HepG2 (cell line): ENCODE results near the gene SMARCB1. TPM values are rescaled to one million over a fixed set of nuclear protein-coding genes. Genes with fewer than 3 reads are reported as not detected.

ENCODE experiments used
- ATAC-seq: fragments of 200-7000 bp; cut with Tn5 transposase; 3 replicates; pipeline ENCODE4 v1.9.1; 2020; ENCODE audit warnings: mild to moderate bottlenecking, moderate library complexity
- BruUV-seq: library from RNA; stranded (reverse); fragments of 400-500 nt; replicated peaks from 2 replicates; lab custom pipeline; 2021; lab: Mats Ljungman, UMichigan
- CTCF ChIA-PET: fragments of 300-600 bp; formaldehyde crosslinking; extraction: SDS; loops from one replicate; lab custom pipeline; 2021; ENCODE audit warnings: low total read pairs, inconsistent platforms, low intra/inter-chr PET ratio; lab: Yijun Ruan, JAX
- POLR2A ChIA-PET: fragments of 350-600 bp; sonication (Branson Sonifier 250); formaldehyde crosslinking; loops from one replicate; lab custom pipeline; 2020; ENCODE audit warnings: antibody characterized with exemption, inconsistent platforms; lab: Yijun Ruan, JAX
- DNase-seq: peaks from one replicate; pipeline ENCODE4 v3.0.0-alpha.2; 2015; ENCODE audit warnings: low spot score
- FAIRE-seq: peaks from 3 replicates; lab custom pipeline; 2011; peaks lifted over from hg19 to GRCh38; lab: Jason Lieb, UNC
- H2AFZ ChIP-seq: one replicate; pipeline ENCODE4 v1.6.1; 2011; ENCODE audit warnings: low read length, inconsistent platforms
- H3K27ac ChIP-seq: fragments of 300-600 bp; 3 replicates; pipeline ENCODE4 v1.8.0; 2011; ENCODE audit warnings: mixed run types, mild to moderate bottlenecking, mixed read lengths, low read length, inconsistent platforms; ENCODE audit not compliant: insufficient read depth; ENCODE audit errors: extremely low read length
- H3K27me3 ChIP-seq, 2 experiments: fragments of 200-600 bp in 1 of 2; 2 replicates in 1 of 2; 3 replicates in 1 of 2; pipeline versions ENCODE4 v1.6.0 to v1.8.0; 2011; ENCODE audit warnings: low read length in 2 of 2, mild to moderate bottlenecking in 2 of 2, moderate library complexity in 2 of 2, inconsistent platforms in 1 of 2; ENCODE audit not compliant: insufficient read depth in 2 of 2, control insufficient read depth in 1 of 2
- H3K36me3 ChIP-seq, 2 experiments: fragments of 200-600 bp in 1 of 2; replicated peaks in 1 of 2; 2 replicates in 1 of 2; 3 replicates in 1 of 2; pipeline versions ENCODE4 v1.5.1 to v1.8.0; 2011; ENCODE audit warnings: low read length in 2 of 2, inconsistent platforms in 1 of 2; ENCODE audit not compliant: insufficient read depth in 2 of 2, control insufficient read depth in 1 of 2
- H3K4me1 ChIP-seq: 2 replicates; pipeline ENCODE4 v1.5.1; 2012; ENCODE audit warnings: low read length, inconsistent platforms; ENCODE audit not compliant: insufficient read depth
- H3K4me2 ChIP-seq: 2 replicates; pipeline ENCODE4 v1.6.0; 2011; ENCODE audit warnings: low read depth, low read length, inconsistent platforms
- H3K4me3 ChIP-seq, 3 experiments: fragments of 200-600 bp in 1 of 3; sonication (generic), shearing (Covaris generic) in 1 of 3; replicated peaks in 1 of 3; 2 replicates each; pipeline ENCODE4 v1.5.1; 2011 to 2016; ENCODE audit warnings: low read length in 3 of 3, inconsistent platforms in 2 of 3, low read depth in 2 of 3, mild to moderate bottlenecking in 2 of 3, control low read depth in 1 of 3, mixed read lengths in 1 of 3; ENCODE audit not compliant: insufficient read depth in 1 of 3
- H3K79me2 ChIP-seq: one replicate; pipeline ENCODE4 v1.6.1; 2011; ENCODE audit warnings: low read length, inconsistent platforms; ENCODE audit not compliant: insufficient read depth
- H3K9ac ChIP-seq: 2 replicates; pipeline ENCODE4 v1.6.0; 2011; ENCODE audit warnings: mild to moderate bottlenecking, low read depth, low read length, inconsistent platforms; ENCODE audit not compliant: insufficient read depth
- H3K9me3 ChIP-seq: 2 replicates; pipeline ENCODE4 v1.5.1; 2012; ENCODE audit warnings: mild to moderate bottlenecking, low read length
- H4K20me1 ChIP-seq: 2 replicates; pipeline ENCODE4 v1.6.0; 2011; ENCODE audit warnings: inconsistent platforms, mild to moderate bottlenecking, low read length, moderate library complexity; ENCODE audit not compliant: insufficient read depth
- CENPX ChIP-seq: sonication (generic); formaldehyde crosslinking; IDR thresholded peaks from 2 replicates; pipeline ENCODE4 v1.9.0; 2021; ENCODE audit warnings: mild to moderate bottlenecking, missing genetic modification reagents, moderate library complexity
- MED13 ChIP-seq: sonication (generic); formaldehyde crosslinking; IDR thresholded peaks from 2 replicates; pipeline ENCODE4 v1.5.0; 2020; ENCODE audit warnings: missing genetic modification reagents
- MLX ChIP-seq: IDR thresholded peaks from 2 replicates; pipeline ENCODE4 v1.6.1; 2016
- PAX8 ChIP-seq: sonication (generic); formaldehyde crosslinking; IDR thresholded peaks from 2 replicates; pipeline ENCODE4 v1.8.0; 2022; ENCODE audit warnings: mild to moderate bottlenecking, missing genetic modification reagents, borderline replicate concordance
- PTBP1 ChIP-seq: fragments of 200-400 bp; formaldehyde crosslinking; IDR thresholded peaks from 2 replicates; pipeline ENCODE4 v1.6.1; 2018; ENCODE audit warnings: low read length, low read depth; ENCODE audit not compliant: poor library complexity, severe bottlenecking
- RARA ChIP-seq: IDR thresholded peaks from 2 replicates; pipeline ENCODE4 v1.6.1; 2016; ENCODE audit warnings: missing genetic modification reagents, missing compliant biosample characterization
- SP5 ChIP-seq: IDR thresholded peaks from 2 replicates; pipeline ENCODE4 v1.6.1; 2016; ENCODE audit warnings: low read depth, borderline replicate concordance
- ZBTB20 ChIP-seq: sonication (generic); formaldehyde crosslinking; IDR thresholded peaks from 2 replicates; pipeline ENCODE4 v1.8.1; 2023; ENCODE audit warnings: missing genetic modification reagents, low read depth, mild to moderate bottlenecking, borderline replicate concordance
- WGBS: methylation state at CpG from one replicate; pipeline ENCODE4 v1.1.6; 2017; ENCODE audit warnings: low lambda C conversion rate; 5-methylcytosine and 5-hydroxymethylcytosine counted together
- in situ Hi-C: cut with HindIII; loops from 2 replicates; pipeline ENCODE4 v1.10.0; 2017; ENCODE audit warnings: low pct_unique_long_range_greater_than_20kb; ENCODE audit not compliant: extremely low pct_ligation_motif_present
- intact Hi-C: fragments of 100-400 bp; cut with micrococcal nuclease; formaldehyde crosslinking; loops from one replicate; pipeline ENCODE4 v1.10.0; 2022; ENCODE audit not compliant: unreplicated experiment
- polyA plus RNA-seq, 8 experiments: library from polyadenylated mRNA; depleted of rRNA in 3 of 8; stranded (reverse) in 7 of 8; unstranded in 1 of 8; fragments of >200 nt; fragmentation: Illumina TruSeq in 4 of 8; extraction: Trizol in 4 of 8; gene quantifications; 2 replicates each; pipeline versions ENCODE4 v1.2.1 to v1.2.3, GENCODE V29; 2011 to 2016; ENCODE audit warnings: low read depth in 4 of 8, missing spikeins in 1 of 8, mixed read lengths in 1 of 8; ENCODE audit not compliant: insufficient read depth in 1 of 8
- total RNA-seq, 5 experiments: library from RNA; depleted of rRNA; stranded (reverse); fragments of >200 nt; fragmentation: Illumina TruSeq; extraction: Trizol; gene quantifications; 2 replicates each; pipeline ENCODE4 v1.2.3, GENCODE V29; 2016; ENCODE audit warnings: low read depth in 1 of 5
- TF ChIP-seq, protein P1 (sequence below): sonication (generic); formaldehyde crosslinking; IDR thresholded peaks from 2 replicates; pipeline ENCODE4 v1.5.1; 2020; ENCODE audit warnings: missing genetic modification reagents, mild to moderate bottlenecking, borderline replicate concordance
- TF ChIP-seq, protein P2 (sequence below): sonication (generic); formaldehyde crosslinking; IDR thresholded peaks from 2 replicates; pipeline ENCODE4 v1.4.0; 2020; ENCODE audit warnings: low read depth, missing genetic modification reagents
- TF ChIP-seq, protein P3 (sequence below): sonication (generic); formaldehyde crosslinking; IDR thresholded peaks from 2 replicates; pipeline ENCODE4 v1.8.0; 2022; ENCODE audit warnings: missing genetic modification reagents, mild to moderate bottlenecking, moderate library complexity, borderline replicate concordance
- TF ChIP-seq, protein P4 (sequence below): IDR thresholded peaks from 2 replicates; pipeline ENCODE4 v1.6.1; 2016; ENCODE audit warnings: low read depth, borderline replicate concordance
- TF ChIP-seq, protein P5 (sequence below): sonication (generic); formaldehyde crosslinking; IDR thresholded peaks from 2 replicates; pipeline ENCODE4 v1.4.0; 2020; ENCODE audit warnings: missing genetic modification reagents, borderline replicate concordance

The SMARCB1 gene
- total and polyA plus RNA-seq, 2 of the 13 experiments (the other 11 are each of a cell fraction or from before 2014, with no cell fraction given) = 74.0 to 166 TPM

DNA sequence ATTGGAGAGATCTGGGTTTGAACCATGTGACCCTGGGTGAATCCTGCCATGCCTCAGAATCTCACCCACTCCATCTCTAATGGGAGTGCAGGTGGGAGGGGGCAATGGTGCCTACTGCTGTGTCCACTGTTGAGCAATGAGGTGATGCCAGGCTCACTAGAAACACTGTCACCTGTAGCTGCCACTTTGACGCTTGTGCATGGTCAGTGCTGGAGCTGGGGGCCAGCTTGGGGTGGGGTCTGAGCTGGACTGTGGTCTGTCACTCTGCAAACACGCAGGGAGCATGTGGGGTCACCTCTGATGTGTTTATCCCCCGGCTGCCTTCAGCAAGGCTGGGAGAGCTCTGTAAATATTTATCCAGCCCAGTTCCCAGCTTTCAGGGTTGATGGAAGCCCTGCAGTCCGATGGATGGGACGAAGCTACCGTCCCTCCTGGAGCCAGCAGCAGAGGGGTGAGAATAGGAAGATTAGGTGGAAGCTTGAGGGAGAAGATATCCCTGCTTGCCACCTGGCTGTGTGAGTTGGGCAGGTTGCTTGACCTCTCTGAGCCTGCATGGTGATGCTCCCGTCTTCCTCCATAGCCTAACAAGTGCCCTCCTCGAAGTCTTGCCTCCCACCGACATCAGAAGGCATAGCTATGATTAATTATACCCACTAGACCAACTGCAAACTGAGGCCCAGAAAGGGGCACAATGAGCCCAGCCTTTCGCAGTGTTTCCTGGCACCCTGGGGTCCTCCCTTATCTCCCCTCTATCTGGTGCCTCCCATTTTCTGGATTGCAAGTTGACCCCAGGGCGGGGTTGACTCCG, 12.4 kb upstream of the SMARCB1 start:
- H3K4me1 ChIP-seq = peaks cover 81% of the 10 kb centered on the region
- ChIA-PET POLR2A (interaction anchor here (0.5 to 6.6 kb wide), 17 partner anchors 8 to 236 kb away, joined by 3 to 201 read pairs (median 7); partner anchors contain the start of genes CABIN1, MIF, SLC2A11 and SMARCB1), CTCF (no interaction called here)
- H3K9me3 ChIP-seq = no peaks in the 10 kb centered on the region
- H3K27ac ChIP-seq = peak overlapping the region; percentile 75
- BruUV-seq = no TSS peak
- H3K36me3 ChIP-seq = no peaks in the 10 kb centered on the region
- 0% methylated on average over 9 of the region's 12 CpGs for WGBS
- H4K20me1 ChIP-seq = no peaks in the 10 kb centered on the region
- peak overlapping the region; percentile 85 for H3K9ac ChIP-seq
- ATAC-seq (peak; percentile 74), DNase-seq (peak; percentile 85), FAIRE-seq (peak; percentile 93)
- peak overlapping the region; percentile 71 to 90 (median 75); a peak in 5 of 6 replicates for H3K4me3 ChIP-seq
- peaks cover 2% of the 10 kb centered on the region for H3K79me2 ChIP-seq
- intact Hi-C loops = loop anchor here (1.0 kb wide), 1 partner anchor 10 kb away; no protein-coding TSS in a partner anchor
- H3K4me2 ChIP-seq = peak overlapping the region; percentile 90
- H2AFZ ChIP-seq = no peak overlapping the region
- in situ Hi-C loops = no loop called here
- no peaks in the 10 kb centered on the region; a peak in 1 of 5 replicates for H3K27me3 ChIP-seq
- TF ChIP-seq CENPX (no peak), SP5 (CRISPR knock-in tag) (peak; percentile 85), PTBP1 (no peak), RARA (CRISPR knock-in tag) (peak; percentile 94), PAX8 (no peak), MLX (CRISPR knock-in tag) (peak; percentile 98), MED13 (CRISPR knock-in tag) (peak; percentile 40; the same call in 1 of the 2 replicates), ZBTB20 (CRISPR knock-in tag) (no peak)
- TF ChIP-seq, protein P1, sequence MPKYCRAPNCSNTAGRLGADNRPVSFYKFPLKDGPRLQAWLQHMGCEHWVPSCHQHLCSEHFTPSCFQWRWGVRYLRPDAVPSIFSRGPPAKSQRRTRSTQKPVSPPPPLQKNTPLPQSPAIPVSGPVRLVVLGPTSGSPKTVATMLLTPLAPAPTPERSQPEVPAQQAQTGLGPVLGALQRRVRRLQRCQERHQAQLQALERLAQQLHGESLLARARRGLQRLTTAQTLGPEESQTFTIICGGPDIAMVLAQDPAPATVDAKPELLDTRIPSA (CRISPR knock-in tag) = peak; percentile 74; the same call in 1 of the 2 replicates
- TF ChIP-seq, protein P2, sequence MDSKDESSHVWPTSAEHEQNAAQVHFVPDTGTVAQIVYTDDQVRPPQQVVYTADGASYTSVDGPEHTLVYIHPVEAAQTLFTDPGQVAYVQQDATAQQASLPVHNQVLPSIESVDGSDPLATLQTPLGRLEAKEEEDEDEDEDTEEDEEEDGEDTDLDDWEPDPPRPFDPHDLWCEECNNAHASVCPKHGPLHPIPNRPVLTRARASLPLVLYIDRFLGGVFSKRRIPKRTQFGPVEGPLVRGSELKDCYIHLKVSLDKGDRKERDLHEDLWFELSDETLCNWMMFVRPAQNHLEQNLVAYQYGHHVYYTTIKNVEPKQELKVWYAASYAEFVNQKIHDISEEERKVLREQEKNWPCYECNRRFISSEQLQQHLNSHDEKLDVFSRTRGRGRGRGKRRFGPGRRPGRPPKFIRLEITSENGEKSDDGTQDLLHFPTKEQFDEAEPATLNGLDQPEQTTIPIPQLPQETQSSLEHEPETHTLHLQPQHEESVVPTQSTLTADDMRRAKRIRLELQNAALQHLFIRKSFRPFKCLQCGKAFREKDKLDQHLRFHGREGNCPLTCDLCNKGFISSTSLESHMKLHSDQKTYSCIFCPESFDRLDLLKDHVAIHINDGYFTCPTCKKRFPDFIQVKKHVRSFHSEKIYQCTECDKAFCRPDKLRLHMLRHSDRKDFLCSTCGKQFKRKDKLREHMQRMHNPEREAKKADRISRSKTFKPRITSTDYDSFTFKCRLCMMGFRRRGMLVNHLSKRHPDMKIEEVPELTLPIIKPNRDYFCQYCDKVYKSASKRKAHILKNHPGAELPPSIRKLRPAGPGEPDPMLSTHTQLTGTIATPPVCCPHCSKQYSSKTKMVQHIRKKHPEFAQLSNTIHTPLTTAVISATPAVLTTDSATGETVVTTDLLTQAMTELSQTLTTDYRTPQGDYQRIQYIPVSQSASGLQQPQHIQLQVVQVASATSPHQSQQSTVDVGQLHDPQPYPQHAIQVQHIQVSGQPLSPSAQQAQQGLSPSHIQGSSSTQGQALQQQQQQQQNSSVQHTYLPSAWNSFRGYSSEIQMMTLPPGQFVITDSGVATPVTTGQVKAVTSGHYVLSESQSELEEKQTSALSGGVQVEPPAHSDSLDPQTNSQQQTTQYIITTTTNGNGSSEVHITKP (CRISPR knock-in tag) = peak; percentile 15
- TF ChIP-seq, protein P3, sequence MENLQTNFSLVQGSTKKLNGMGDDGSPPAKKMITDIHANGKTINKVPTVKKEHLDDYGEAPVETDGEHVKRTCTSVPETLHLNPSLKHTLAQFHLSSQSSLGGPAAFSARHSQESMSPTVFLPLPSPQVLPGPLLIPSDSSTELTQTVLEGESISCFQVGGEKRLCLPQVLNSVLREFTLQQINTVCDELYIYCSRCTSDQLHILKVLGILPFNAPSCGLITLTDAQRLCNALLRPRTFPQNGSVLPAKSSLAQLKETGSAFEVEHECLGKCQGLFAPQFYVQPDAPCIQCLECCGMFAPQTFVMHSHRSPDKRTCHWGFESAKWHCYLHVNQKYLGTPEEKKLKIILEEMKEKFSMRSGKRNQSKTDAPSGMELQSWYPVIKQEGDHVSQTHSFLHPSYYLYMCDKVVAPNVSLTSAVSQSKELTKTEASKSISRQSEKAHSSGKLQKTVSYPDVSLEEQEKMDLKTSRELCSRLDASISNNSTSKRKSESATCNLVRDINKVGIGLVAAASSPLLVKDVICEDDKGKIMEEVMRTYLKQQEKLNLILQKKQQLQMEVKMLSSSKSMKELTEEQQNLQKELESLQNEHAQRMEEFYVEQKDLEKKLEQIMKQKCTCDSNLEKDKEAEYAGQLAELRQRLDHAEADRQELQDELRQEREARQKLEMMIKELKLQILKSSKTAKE (CRISPR knock-in tag) = peak; percentile 92
- TF ChIP-seq, protein P4, sequence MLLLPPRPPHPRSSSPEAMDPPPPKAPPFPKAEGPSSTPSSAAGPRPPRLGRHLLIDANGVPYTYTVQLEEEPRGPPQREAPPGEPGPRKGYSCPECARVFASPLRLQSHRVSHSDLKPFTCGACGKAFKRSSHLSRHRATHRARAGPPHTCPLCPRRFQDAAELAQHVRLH (CRISPR knock-in tag) = peak; percentile 60; the same call in 1 of the 2 replicates
- TF ChIP-seq, protein P5, sequence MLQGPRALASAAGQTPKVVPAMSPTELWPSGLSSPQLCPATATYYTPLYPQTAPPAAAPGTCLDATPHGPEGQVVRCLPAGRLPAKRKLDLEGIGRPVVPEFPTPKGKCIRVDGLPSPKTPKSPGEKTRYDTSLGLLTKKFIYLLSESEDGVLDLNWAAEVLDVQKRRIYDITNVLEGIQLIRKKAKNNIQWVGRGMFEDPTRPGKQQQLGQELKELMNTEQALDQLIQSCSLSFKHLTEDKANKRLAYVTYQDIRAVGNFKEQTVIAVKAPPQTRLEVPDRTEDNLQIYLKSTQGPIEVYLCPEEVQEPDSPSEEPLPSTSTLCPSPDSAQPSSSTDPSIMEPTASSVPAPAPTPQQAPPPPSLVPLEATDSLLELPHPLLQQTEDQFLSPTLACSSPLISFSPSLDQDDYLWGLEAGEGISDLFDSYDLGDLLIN (CRISPR knock-in tag) = no peak
